Neutrophil (primary cell): Measurements from ENCODE around the gene LMNTD2.
A peak's percentile ranks its signal among the peaks of the same experiment; 100 is the strongest.

Experiments
- H3K27ac ChIP-seq: fragments of 200-600 bp; sonication (generic); 2 replicates; pipeline ENCODE4 v1.5.1; 2016; ENCODE audit warnings: mild to moderate bottlenecking, moderate library complexity
- H3K27me3 ChIP-seq: fragments of 200-600 bp; sonication (generic); 2 replicates; pipeline ENCODE4 v1.6.0; 2016; ENCODE audit warnings: mild to moderate bottlenecking
- H3K36me3 ChIP-seq: fragments of 200-600 bp; sonication (generic); 2 replicates; pipeline ENCODE4 v1.5.1; 2017
- H3K4me1 ChIP-seq, 2 experiments: fragments of 200-600 bp in 1 of 2; sonication (generic) in 1 of 2; 1 replicate in 1 of 2; 2 replicates in 1 of 2; pipeline versions ENCODE4 v1.5.1 to v1.6.1; 2013 to 2016; ENCODE audit warnings: low read depth in 1 of 2, low read length in 1 of 2, mild to moderate bottlenecking in 1 of 2, moderate library complexity in 1 of 2; ENCODE audit not compliant: control insufficient read depth in 1 of 2, insufficient read depth in 1 of 2
- H3K4me3 ChIP-seq, 2 experiments: fragments of 200-600 bp in 1 of 2; sonication (generic) in 1 of 2; 1 replicate in 1 of 2; 2 replicates in 1 of 2; pipeline ENCODE4 v1.5.1; 2013 to 2016; ENCODE audit warnings: low read depth in 1 of 2, low read length in 1 of 2, mild to moderate bottlenecking in 1 of 2, moderate library complexity in 1 of 2
- H3K9me3 ChIP-seq: fragments of 200-600 bp; sonication (generic); 2 replicates; pipeline ENCODE4 v1.5.1; 2016
- TF ChIP-seq, protein P1 (sequence below): fragments of 200-600 bp; sonication (generic); IDR thresholded peaks from 2 replicates; pipeline ENCODE4 v1.5.1; 2016; ENCODE audit warnings: antibody characterized with exemption

LMNTD2 gene

DNA sequence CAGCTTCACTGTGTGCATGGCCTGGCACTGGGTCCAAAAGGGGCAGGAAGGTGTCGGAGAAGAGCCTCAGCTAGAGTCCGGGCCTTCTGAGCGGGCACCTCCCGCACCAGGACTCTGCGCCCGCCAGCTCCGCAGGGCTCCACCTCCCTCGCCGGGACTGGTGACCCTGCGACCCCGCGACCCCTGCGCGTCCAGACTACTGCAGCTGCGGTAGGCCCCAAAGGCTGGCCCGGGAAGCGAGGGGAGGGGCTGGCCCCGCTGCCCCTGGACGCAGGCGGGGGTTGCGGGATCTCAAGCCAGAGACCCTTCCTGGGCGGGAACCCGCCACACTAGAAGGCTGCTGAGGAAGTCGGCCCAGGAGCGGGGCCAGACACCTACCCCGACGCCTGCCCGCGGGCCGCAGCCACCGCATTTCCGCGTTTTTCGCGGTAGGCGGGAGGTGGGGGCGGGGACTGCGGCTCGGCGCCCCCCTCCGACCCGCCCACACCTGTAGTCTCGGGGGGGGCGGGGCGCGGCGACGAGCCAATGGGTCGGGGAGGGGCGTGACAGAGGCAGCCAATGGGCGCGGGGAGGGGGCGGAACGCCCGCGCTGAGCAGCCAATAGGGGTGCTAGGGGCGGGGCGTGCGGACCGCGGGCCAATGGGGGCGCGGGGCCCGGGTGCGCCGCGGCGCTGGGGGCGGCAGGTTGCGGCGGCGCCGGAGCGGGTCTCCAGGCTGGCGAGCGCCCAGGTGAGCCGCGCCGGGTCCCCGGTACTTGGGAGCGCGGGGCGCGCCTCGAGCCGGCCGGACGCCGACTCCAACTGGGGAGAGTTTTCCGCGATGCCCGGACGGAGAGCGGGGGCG lies at the start of gene LMNTD2, which contains the start of gene RASSF7:
TSS of gene LMNTD2 (minus strand) at position 434 of the 843 bp plus-strand sequence. CDS start at position 412, 22 bp downstream.
TSS of gene RASSF7 (plus strand) at position 666 of the 843 bp plus-strand sequence. CDS start 799 bp downstream, outside the sequence.
- H3K4me3 ChIP-seq, result peak within 1 kb of the TSS; percentile 87
- TF ChIP-seq, protein P1, sequence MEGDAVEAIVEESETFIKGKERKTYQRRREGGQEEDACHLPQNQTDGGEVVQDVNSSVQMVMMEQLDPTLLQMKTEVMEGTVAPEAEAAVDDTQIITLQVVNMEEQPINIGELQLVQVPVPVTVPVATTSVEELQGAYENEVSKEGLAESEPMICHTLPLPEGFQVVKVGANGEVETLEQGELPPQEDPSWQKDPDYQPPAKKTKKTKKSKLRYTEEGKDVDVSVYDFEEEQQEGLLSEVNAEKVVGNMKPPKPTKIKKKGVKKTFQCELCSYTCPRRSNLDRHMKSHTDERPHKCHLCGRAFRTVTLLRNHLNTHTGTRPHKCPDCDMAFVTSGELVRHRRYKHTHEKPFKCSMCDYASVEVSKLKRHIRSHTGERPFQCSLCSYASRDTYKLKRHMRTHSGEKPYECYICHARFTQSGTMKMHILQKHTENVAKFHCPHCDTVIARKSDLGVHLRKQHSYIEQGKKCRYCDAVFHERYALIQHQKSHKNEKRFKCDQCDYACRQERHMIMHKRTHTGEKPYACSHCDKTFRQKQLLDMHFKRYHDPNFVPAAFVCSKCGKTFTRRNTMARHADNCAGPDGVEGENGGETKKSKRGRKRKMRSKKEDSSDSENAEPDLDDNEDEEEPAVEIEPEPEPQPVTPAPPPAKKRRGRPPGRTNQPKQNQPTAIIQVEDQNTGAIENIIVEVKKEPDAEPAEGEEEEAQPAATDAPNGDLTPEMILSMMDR, result peak; percentile 44
- H3K4me1 ChIP-seq, result peaks cover 18 to 31% of the 10 kb centered on the region in 2 experiments
- H3K27ac ChIP-seq, result peak within 1 kb of the TSS; percentile 78
- H3K27me3 ChIP-seq, result peaks cover 44% of the 10 kb centered on the region
- H3K36me3 ChIP-seq, result peaks cover 19% of the 10 kb centered on the region
- no peaks in the 10 kb centered on the region for H3K9me3 ChIP-seq

GRCh38 chr11:609341-609811 lies 48.8 kb upstream of the LMNTD2 start:
- peaks cover 100% of the 10 kb centered on the region for H3K36me3 ChIP-seq
- H3K9me3 ChIP-seq, result no peaks in the 10 kb centered on the region
- peaks cover 7 to 8% of the 10 kb centered on the region in 2 experiments for H3K4me1 ChIP-seq
- no peak overlapping the region for H3K27ac ChIP-seq
- H3K27me3 ChIP-seq, result no peaks in the 10 kb centered on the region
- no peak overlapping the region for H3K4me3 ChIP-seq
- TF ChIP-seq, protein P1, result no peak

- Histone ChIP-seq H3K27me3 (no peaks in the 10 kb centered on the region), H3K36me3 (peaks cover 100% of the 10 kb centered on the region), H3K4me3 (no peak overlapping the region), H3K4me1 (peaks cover 2% of the 10 kb centered on the region in 2 experiments), H3K27ac (no peak overlapping the region), H3K9me3 (no peaks in the 10 kb centered on the region)
- TF ChIP-seq, protein P1, result no peak
These were observed 48.3 kb upstream of the LMNTD2 start for GRCh38 chr11:608791-609251.

DNA sequence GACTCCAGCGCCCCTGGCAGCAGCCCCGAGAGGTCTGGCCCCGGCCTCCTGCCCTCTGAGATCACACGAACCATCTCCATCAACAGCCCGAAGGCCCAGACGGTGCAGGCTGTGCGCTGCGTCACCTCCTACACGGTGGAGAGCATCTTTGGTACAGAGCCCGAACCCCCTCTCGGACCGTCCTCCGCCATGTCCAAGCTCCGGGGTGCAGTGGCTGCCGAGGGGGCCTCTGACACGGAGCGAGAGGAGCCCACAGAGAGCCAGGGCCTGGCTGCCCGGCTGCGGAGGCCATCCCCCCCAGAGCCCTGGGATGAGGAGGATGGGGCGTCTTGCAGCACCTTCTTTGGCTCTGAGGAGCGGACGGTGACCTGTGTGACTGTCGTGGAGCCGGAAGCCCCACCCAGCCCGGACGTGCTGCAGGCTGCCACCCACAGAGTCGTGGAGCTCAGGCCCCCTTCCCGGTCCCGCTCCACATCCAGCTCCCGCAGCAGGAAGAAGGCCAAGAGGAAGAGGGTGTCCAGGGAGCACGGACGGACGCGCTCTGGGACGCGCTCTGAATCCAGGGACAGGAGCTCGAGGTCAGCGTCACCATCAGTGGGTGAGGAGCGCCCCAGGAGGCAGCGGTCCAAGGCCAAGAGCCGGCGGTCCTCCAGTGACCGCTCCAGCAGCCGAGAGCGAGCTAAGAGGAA lies 47.6 kb upstream of the LMNTD2 start:
- TF ChIP-seq, protein P1, result no peak

GRCh38 chr11:607020-607780 lies 46.7 kb upstream of the LMNTD2 start:
- TF ChIP-seq, protein P1, result no peak
- Histone ChIP-seq H3K4me3 (no peak overlapping the region), H3K4me1 (no peaks in the 10 kb centered on the region), H3K27ac (no peak overlapping the region), H3K27me3 (no peaks in the 10 kb centered on the region), H3K9me3 (no peaks in the 10 kb centered on the region), H3K36me3 (peaks cover 98% of the 10 kb centered on the region)

More for the DNA sequence above, 47.6 kb upstream of the LMNTD2 start:
- Histone ChIP-seq H3K27ac (no peak overlapping the region), H3K9me3 (no peaks in the 10 kb centered on the region), H3K36me3 (peaks cover 98% of the 10 kb centered on the region), H3K4me1 (no peaks in the 10 kb centered on the region), H3K4me3 (no peak overlapping the region), H3K27me3 (no peaks in the 10 kb centered on the region)
